ENCODE results near the gene MGAT2.
A peak's percentile ranks its signal among the peaks of the same experiment; 100 is the strongest.
"Not testable (repeated sequence)": the region's sequence is repeated elsewhere in the genome, so short reads cannot be mapped to it uniquely, and the experiment has no call there.

Gene MGAT2

DNA sequence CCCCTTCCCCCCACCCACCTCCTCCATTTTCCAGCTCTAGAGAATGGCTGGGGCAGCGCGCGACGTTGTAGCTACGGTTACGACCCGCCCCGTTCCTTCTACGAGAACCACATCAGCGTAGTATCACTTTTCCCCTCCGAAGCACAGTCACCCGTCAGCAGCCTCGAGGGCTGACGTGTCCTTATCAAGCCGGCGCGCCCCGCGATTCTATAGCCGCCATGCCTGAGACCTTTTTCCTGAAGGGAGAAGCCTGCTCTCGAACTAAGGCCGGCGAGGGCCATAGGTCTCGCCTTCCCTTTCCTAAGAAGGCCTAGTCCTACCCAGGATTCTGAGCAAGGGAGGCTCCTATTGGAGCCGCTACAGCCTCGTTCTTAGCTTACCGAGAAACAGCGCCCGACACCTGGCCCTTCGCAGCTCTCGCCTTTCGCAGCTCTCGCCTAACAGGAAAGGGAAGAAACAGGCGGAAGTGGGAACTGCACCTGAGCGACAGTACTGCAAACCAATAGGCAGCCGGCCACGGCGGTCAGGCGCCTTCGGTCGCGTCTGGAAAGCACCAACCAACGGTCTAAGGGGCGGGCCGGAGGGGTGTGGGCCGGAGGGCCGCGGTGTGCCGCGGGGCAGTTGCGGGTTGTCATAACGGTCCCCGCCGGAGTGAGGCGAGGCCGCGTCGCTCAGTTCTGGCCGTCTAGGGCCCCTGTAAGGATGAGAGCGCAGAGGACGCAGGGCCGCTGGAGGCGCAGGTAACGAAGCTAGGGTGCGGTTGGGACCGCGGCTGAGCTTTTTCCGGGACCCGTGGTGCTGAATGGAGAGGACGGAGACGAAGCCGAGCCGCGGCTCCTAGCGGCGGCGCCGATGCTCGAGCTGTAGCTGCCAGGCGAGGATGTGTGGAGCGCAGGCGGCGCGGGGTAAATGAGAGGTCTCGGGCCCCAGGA is at the start of gene MGAT2, which contains the start of gene RPL36AL:
Gene MGAT2 (plus strand): TSS at position 618 of the 932 bp plus-strand sequence. CDS start 470 bp downstream, outside the sequence.
Gene RPL36AL (minus strand): TSS at position 445 of the 932 bp plus-strand sequence. CDS start 1,522 bp downstream, outside the sequence.
- DNase-seq = peak; percentile 98

DNA sequence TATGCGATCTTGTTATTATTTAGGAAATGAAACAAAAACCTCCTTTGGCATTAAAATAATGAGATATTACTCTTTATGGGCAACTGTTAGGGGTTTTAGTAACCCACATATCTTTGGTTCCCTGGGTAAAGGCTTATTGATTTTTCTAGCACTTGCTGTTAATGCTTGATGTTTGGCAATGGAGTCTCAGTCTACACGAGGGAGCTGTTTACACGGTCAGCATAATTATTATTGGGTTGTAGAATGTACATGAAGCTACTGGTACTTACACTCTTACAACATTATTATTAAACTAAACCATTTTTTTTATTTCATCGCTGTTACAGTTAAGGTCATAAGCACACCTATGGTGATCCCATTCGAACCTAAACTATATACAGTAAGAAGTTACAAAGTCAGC is 46.6 kb upstream of the MGAT2 start:
- no peak for DNase-seq

DNA sequence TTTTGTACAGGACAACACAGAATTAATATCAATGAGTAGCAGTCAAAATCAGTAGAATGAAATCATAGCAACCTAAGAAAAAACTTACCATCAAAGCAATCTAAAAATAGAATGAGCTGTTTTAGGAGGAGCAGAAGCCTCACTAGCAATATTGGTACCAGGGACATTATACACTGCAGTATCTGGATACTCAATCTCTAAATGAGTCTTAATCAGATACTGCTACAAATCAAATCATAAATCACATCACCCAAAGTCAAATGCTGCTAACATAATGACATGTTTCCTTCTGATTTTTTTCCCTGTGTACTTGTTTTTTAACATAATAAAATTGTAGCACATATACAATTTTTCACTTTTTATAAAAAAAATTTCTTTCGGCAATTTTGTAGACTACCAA is 42.5 kb upstream of the MGAT2 start:
- no peak for DNase-seq

DNA sequence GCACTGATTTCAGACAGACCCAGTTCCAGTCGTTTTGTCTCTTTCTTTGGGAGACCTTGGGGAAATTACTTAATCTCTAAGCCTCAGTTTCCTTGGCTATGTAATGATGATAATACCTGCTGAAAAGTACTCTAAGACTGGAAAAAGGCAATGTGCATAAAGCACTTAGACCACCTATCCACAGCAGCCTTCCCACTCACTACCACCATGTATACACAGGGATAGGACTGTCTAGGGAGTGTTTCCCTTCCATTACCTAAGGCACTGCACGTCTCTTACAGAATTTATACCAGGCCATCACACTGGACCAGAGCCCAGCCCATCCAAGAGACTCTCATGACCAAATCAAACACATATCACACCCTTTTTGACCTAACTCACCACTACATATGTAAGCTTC is 40.8 kb upstream of the MGAT2 start:
- no peak for DNase-seq

DNA sequence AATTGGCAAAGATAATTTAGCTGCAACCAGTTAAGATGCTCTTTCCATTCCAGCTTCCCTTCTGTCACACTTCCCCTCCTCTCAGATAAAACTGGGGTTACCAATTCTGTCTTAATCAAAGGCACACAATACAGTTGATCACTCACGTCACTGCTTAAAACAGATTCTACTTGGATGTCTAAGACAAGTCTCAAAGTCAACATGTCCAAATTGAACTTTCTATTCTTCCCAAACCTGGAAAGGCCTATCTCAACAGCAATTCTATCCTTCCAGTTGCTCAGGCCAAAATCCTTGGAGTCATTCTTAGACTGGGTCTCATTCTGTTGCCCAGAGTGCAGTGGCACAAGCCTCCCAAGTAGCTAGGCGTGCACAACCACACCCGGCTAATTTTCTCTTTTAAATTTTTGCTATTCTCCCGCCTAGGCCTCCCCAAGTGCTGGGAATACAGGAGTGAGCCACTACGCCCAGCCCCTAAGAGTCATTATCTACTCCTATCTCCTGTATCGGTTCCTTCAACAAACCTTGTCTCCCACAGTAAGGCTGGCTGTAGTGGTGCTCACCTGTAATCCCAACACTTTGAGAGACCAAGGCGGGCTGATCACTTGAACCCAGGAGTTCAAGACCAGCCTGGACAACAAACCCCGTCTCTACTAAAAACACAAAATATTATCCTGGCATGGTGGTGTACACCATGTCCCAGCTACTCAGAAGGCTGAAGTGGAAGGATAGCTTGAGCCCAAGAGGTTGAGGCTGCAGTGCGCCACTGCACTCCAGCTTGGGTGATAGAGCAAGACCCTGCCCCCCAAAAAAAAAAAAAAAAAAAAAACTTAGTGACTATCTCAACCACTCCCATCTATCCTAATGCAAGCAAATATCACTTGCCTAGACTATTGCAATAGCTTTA is 39.1 kb upstream of the MGAT2 start:
- DNase-seq = no peak

GRCh38 chr14:49582113-49582977 is 38.3 kb upstream of the MGAT2 start:
- DNase-seq = no peak

DNA sequence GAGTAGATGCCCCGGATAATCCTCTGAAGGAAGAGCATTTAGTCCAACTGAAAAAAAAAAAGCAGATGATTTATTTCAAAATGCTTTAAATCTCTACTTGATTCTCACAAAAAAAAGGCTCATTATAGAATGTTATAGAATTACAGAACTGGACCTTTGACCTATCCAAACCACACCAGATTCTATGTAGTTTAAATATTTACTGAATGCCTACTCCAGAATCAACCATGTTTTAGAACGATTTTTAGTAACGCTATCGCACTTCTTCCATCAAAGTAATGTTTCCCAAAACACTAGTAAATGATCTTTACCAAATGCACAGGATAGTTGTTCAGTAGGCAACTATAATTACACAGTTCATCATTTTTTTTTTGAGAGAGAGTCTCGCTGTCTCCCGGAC is 37.0 kb upstream of the MGAT2 start:
- DNase-seq = no peak

GRCh38 chr14:49584058-49584457 is 36.5 kb upstream of the MGAT2 start:
- DNase-seq = no peak

DNA sequence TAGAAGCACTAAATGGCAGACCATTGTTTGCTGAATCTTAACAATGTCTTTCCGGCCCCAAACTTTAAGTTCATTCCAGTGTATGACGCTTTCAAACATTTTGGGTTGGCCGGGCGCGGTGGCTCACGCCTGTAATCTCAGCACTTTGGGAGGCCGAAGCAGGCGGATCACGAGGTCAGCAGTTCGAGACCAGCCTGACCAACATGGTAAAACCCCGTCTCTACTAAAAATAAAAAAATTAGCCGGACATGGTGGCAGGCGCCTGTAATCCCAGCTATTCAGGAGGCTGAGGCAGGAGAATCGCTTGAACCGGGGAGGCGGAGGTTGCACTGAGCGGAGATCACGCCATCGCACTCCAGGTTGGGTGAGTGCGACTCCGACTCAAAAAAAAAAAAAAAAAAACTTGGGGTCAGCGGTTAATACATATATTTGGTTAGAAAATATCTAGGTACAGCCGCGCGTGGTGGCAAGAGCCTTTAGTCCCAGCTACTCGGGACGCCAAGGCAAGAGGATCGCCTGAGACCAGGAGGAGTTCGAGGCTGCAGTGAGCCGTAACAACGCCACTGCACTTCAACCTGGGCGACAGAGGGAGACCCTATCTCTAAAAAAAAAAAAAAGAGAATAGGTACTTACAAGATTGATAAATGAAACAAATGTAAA is 35.5 kb upstream of the MGAT2 start:
- DNase-seq = not testable (repeated sequence)

DNA sequence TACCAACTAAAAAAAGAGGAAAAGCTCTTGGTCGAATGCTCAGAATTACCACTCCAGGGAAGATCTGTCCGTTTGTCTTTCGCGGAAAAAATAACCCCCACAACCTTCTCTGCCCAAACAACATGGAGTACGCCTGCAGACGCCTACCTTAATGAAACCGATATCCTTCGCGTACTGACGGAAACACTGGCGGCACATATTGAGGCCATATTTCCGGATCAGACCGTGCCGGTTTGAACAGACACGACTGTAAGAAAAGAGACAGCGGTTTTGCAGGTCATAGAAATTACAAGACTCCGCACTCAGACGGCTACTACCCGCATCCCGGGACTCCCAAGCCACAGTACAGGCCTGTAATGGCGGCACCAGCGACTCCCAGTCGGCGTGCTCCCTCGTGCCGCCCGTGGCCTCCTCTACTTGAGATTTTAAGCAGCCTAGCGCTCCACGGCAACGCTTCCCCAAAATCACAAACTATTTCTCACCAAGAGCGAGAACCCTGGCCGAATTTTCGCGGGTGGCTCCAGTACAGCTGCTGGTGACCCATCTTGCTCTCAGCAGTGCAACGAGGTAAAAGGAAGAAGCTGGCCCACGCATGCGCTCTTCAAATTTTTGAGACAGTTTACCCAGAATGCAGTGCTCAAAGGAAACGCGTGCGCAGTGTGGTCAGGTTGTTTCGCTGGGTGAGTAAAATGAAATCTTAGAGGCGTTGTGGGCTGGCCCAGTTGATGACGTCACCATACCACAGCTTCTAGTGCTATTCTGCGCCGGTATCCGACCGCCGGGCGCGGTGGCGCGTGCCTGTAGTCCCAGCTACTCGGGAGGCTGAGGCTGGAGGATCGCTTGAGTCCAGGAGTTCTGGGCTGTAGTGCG is 34.6 kb upstream of the MGAT2 start, which contains the start of gene RPS29:
Gene RPS29 (minus strand): TSS at position 578 of the 870 bp plus-strand sequence. CDS start 34 bp downstream, at position 544.
- peak; percentile 99 for DNase-seq

DNA sequence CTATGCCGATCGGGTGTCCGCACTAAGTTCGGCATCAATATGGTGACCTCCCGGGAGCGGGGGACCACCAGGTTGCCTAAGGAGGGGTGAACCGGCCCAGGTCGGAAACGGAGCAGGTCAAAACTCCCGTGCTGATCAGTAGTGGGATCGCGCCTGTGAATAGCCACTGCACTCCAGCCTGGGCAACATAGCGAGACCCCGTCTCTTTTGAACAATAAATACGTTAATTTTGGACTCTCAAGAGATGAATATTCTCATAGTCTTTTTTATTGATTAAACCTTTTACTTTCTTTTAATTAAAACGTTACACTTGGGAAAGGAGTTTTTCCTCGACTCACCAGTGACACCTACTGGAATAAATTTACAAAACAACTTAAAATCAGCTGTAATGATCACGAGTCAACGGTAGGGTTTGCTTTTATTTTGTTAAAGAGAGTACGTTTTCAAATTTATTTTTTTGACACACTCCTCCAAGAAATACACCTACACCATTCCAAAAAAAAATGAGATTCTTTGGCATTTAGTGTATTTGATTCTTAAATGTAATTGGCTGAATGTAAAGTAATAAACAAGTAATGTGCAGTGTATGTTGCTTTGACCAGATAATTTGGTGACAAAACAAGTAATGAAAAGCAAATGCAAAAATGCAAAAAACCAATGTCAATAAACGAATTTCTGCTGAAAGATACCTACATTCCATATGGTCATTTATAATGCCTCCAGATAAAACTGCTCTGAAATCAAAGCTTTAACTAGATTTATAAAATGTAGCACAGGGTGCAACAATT is 33.7 kb upstream of the MGAT2 start:
- peak; percentile 81 for DNase-seq

GRCh38 chr14:49589387-49589786 is 31.2 kb upstream of the MGAT2 start:
- no peak for DNase-seq

- DNase-seq = no peak
These were observed 27.6 kb upstream of the MGAT2 start for GRCh38 chr14:49593016-49593415.

- DNase-seq = no peak
These were observed 26.1 kb upstream of the MGAT2 start for GRCh38 chr14:49594347-49595091.

DNA sequence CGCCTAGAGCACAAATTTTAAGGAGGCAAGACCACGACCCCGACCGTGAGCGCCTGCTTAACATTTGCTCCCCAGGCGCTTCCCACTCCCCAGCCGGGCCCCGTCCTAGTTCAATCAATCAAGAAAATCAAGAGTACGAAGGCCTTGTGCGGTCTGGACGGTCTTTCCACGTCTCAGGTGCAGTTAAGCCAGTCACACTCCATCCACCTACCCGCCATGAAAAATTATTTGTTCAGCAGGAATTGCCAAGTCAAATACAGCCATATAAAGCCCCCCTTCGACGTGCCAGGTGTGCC is 22.5 kb upstream of the MGAT2 start:
- DNase-seq = no peak

DNA sequence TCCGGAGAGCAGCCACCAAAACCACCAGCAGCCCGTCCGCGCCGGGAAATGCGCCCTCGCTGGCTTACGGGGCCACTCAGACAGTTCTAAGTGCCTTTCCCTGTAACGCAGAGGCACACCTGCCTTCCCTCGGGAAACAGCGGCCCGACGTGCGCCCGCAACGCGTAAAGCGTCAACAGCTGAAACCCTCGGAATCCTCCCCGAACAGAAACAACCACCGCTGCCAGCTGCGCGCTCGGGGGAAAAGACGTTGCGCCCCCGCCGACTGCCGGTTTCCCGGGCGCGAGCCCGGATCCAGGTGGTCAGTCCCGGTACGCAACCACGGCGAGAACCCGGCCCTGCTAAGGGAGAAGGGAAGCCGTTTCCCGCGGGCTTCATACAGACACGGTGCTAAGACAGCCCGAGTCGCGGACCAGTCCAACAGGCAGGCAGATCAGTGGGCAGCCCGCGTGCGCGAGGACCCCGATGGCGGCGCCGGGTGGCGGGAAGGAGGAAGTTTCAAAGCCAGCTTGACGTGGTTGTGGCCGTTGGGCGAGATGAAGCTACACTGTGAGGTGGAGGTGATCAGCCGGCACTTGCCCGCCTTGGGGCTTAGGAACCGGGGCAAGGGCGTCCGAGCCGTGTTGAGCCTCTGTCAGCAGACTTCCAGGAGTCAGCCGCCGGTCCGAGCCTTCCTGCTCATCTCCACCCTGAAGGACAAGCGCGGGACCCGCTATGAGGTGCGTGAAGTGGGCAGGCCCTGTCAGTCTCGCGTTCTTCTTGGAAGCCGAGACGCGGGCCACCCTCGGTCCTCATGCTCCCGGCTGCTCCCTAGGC is 21.9 kb upstream of the MGAT2 start, which contains the start of gene LRR1:
Gene LRR1 (plus strand): TSS at position 456 of the 816 bp plus-strand sequence. CDS start 81 bp downstream, at position 537.
- DNase-seq = peak; percentile 85

DNA sequence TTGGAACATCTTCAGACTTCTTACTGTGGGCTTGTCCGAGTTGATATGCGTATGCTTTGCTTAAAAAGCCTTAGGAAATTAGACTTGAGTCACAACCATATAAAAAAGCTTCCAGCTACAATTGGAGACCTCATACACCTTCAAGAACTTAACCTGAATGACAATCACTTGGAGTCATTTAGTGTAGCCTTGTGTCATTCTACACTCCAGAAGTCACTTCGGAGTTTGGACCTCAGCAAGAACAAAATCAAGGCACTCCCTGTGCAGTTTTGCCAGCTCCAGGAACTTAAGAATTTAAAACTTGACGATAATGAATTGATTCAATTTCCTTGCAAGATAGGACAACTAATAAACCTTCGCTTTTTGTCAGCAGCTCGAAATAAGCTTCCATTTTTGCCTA is 13.0 kb upstream of the MGAT2 start:
- DNase-seq = no peak

DNA sequence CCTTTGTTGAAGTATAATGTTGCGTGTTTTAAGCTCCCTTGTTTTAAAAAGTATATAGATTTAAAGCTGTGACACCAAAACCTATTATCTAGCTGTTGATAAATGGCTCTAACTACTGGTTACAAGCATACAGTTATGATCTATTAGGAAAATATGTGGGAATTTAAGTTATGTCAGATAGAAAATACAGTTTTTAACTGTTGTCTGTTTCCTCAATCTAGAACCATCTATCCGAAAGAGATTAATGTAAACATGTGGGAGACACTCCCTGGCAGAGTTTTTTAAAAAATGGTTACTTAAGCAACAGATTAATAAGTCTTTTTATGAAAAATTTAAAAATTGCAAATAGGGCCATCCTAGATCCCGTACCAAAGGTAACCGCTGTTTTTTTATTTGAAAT is 8.3 kb upstream of the MGAT2 start:
- DNase-seq = no peak
